OCI-LY7 (cell line): Measurements from ENCODE around the gene HOXC10. TPM values are rescaled to one million over a fixed set of nuclear protein-coding genes. Genes with fewer than 3 reads are reported as not detected.
A peak's percentile ranks its signal among the peaks of the same experiment; 100 is the strongest.

Source experiments
- BruUV-seq: library from RNA; stranded (reverse); fragments of 400-500 nt; replicated peaks from 2 replicates; lab custom pipeline; 2021; lab: Mats Ljungman, UMichigan
- CTCF ChIA-PET: fragments of 300-600 bp; sonication (Branson Sonifier 250); formaldehyde crosslinking; loops from one replicate; lab custom pipeline; 2022; ENCODE audit warnings: antibody characterized with exemption; ENCODE audit not compliant: unreplicated experiment; lab: Charles Lee
- POLR2A ChIA-PET: fragments of 300-600 bp; sonication (Branson Sonifier 250); formaldehyde crosslinking; loops from one replicate; lab custom pipeline; 2022; ENCODE audit warnings: antibody characterized with exemption; lab: Charles Lee
- DNase-seq: peaks from one replicate; pipeline ENCODE4 v3.0.0-alpha.2; 2015; ENCODE audit warnings: low spot score
- H2AFZ ChIP-seq: fragments of 200-600 bp; sonication (generic), shearing (Covaris generic); 2 replicates; pipeline ENCODE4 v1.6.1; 2014; ENCODE audit warnings: mild to moderate bottlenecking, antibody characterized with exemption, low read length, moderate library complexity
- H3K27ac ChIP-seq: fragments of 200-600 bp; sonication (generic); 2 replicates; pipeline ENCODE4 v1.5.1; 2014; ENCODE audit warnings: mixed run types, low read depth, mild to moderate bottlenecking, moderate library complexity, low read length, inconsistent platforms; ENCODE audit not compliant: poor library complexity, severe bottlenecking
- H3K36me3 ChIP-seq: fragments of 200-600 bp; sonication (generic); 2 replicates; pipeline ENCODE4 v1.6.1; 2014; ENCODE audit warnings: mild to moderate bottlenecking, antibody characterized with exemption, low read length, moderate library complexity, mixed read lengths; ENCODE audit not compliant: insufficient read depth
- H3K4me1 ChIP-seq: fragments of 200-600 bp; sonication (generic); 2 replicates; pipeline ENCODE4 v1.5.1; 2014; ENCODE audit warnings: mild to moderate bottlenecking, low read length; ENCODE audit not compliant: insufficient read depth, poor library complexity, severe bottlenecking
- H3K4me2 ChIP-seq: fragments of 200-600 bp; sonication (generic); 2 replicates; pipeline ENCODE4 v1.6.1; 2014; ENCODE audit warnings: mild to moderate bottlenecking, low read length
- H3K4me3 ChIP-seq: fragments of 200-600 bp; sonication (generic); 2 replicates; pipeline ENCODE4 v1.5.1; 2014; ENCODE audit warnings: mild to moderate bottlenecking, low read depth, low read length; ENCODE audit not compliant: poor library complexity, severe bottlenecking
- H3K79me2 ChIP-seq: fragments of 200-600 bp; sonication (generic); 2 replicates; pipeline ENCODE4 v1.6.1; 2016; ENCODE audit warnings: low read depth, mild to moderate bottlenecking, low read length, moderate library complexity, mixed read lengths; ENCODE audit not compliant: insufficient read depth
- H3K9me2 ChIP-seq: fragments of 200-600 bp; sonication (generic); 2 replicates; pipeline ENCODE4 v1.6.1; 2016; ENCODE audit warnings: mild to moderate bottlenecking, low read length, mixed read lengths; ENCODE audit not compliant: insufficient read depth
- H3K9me3 ChIP-seq: fragments of 200-600 bp; sonication (generic); 2 replicates; pipeline ENCODE4 v1.6.1; 2014; ENCODE audit warnings: mild to moderate bottlenecking, mixed run types, low read length, mixed read lengths
- H4K20me1 ChIP-seq: fragments of 200-600 bp; sonication (generic); 2 replicates; pipeline ENCODE4 v1.6.1; 2014; ENCODE audit warnings: mild to moderate bottlenecking, antibody characterized with exemption, low read length, moderate library complexity, mixed read lengths; ENCODE audit not compliant: insufficient read depth
- EZH2phosphoT487 ChIP-seq: fragments of 200-600 bp; sonication (generic); IDR thresholded peaks from 2 replicates; pipeline ENCODE4 v1.6.1; 2018; ENCODE audit warnings: low read depth, borderline replicate concordance, mild to moderate bottlenecking, mixed run types, antibody characterized with exemption, low read length, moderate library complexity, mixed read lengths
- intact Hi-C: fragments of 100-400 bp; cut with micrococcal nuclease; formaldehyde crosslinking; loops from one replicate; pipeline ENCODE4 v1.10.0; 2022; ENCODE audit not compliant: unreplicated experiment
- total RNA-seq, 2 experiments: library from RNA; depleted of rRNA in 1 of 2; stranded (reverse); fragments of >200 nt in 1 of 2; shearing (Covaris generic) in 1 of 2; gene quantifications; 2 replicates each; pipeline ENCODE4 v1.2.3, GENCODE V29; 2014 to 2022
- TF ChIP-seq, protein P1 (sequence below): fragments of 200-600 bp; sonication (generic); conservative IDR thresholded peaks from 2 replicates; pipeline ENCODE4 v1.5.1; 2014; ENCODE audit warnings: mild to moderate bottlenecking, antibody characterized with exemption, low read length, moderate library complexity, mixed read lengths

HOXC10 gene
- total RNA-seq, 2 experiments from 2014 or later: 0.25 to 0.28 TPM

DNA sequence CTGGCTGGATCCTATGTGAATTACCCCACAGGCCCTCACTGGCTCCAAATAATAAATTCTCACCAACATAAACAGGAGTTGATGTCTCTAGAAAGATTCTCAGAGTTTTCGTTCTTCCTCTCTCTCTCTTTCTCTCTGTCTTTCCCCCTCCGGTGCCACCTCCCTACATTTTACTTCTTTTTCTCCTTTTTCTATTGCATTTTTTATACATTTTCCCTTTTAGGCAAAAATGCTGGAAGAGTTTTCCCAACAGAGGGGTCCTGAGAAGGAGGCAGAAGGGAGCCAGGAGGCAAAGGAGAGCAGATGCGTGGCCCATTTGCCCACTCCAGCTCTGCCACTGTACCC, 42.5 kb downstream of the HOXC10 start:
- intact Hi-C loops: no loop called here
- no peak for TF ChIP-seq EZH2phosphoT487
- TF ChIP-seq, protein P1, sequence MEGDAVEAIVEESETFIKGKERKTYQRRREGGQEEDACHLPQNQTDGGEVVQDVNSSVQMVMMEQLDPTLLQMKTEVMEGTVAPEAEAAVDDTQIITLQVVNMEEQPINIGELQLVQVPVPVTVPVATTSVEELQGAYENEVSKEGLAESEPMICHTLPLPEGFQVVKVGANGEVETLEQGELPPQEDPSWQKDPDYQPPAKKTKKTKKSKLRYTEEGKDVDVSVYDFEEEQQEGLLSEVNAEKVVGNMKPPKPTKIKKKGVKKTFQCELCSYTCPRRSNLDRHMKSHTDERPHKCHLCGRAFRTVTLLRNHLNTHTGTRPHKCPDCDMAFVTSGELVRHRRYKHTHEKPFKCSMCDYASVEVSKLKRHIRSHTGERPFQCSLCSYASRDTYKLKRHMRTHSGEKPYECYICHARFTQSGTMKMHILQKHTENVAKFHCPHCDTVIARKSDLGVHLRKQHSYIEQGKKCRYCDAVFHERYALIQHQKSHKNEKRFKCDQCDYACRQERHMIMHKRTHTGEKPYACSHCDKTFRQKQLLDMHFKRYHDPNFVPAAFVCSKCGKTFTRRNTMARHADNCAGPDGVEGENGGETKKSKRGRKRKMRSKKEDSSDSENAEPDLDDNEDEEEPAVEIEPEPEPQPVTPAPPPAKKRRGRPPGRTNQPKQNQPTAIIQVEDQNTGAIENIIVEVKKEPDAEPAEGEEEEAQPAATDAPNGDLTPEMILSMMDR: no peak
- Histone ChIP-seq H3K9me3 (no peaks in the 10 kb centered on the region), H3K36me3 (no peaks in the 10 kb centered on the region), H3K4me3 (no peak overlapping the region), H3K4me1 (peaks cover 49% of the 10 kb centered on the region), H2AFZ (peak overlapping the region; percentile 51), H3K9me2 (no peaks in the 10 kb centered on the region), H3K79me2 (no peaks in the 10 kb centered on the region), H3K27ac (no peak overlapping the region), H4K20me1 (no peaks in the 10 kb centered on the region), H3K4me2 (peak overlapping the region; percentile 27; the same call in 1 of the 2 replicates)
- no TSS peak for BruUV-seq
- ChIA-PET CTCF (interaction anchor here (1.0 kb wide), 1 partner anchor 10 kb away, joined by 4 read pairs; no protein-coding TSS in a partner anchor), POLR2A (interaction anchor here (0.6 to 1.8 kb wide), 5 partner anchors 10 to 1372 kb away, joined by 3 to 6 read pairs (median 4); no protein-coding TSS in a partner anchor)
- no peak for DNase-seq

DNA sequence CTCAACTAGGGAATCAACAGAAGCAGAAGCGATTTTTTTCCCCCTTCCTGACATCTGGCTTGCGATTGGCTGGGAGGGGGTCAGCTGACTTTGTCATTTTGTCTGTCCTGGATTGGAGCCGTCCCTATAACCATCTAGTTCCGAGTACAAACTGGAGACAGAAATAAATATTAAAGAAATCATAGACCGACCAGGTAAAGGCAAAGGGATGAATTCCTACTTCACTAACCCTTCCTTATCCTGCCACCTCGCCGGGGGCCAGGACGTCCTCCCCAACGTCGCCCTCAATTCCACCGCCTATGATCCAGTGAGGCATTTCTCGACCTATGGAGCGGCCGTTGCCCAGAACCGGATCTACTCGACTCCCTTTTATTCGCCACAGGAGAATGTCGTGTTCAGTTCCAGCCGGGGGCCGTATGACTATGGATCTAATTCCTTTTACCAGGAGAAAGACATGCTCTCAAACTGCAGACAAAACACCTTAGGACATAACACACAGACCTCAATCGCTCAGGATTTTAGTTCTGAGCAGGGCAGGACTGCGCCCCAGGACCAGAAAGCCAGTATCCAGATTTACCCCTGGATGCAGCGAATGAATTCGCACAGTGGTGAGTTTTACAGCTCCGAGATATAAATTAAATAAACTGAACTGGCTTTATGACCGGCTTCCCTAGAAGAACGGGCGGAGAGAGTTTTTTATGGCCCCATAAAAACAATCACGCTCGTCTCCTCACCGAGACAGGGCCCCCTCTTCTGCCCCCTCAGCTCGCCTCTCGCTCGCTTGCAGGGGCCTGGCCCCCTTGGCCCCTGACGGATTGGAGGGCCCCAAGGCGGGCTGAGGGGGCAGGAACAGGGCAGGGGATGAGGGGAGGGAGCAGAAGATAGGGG, 43.6 kb downstream of the HOXC10 start, which contains the start of gene HOXC6:
Gene HOXC6 (plus strand): TSS at position 127 of the 888 bp plus-strand sequence. CDS start 82 bp downstream, at position 209.
- peaks cover 46% of the 10 kb centered on the region for H3K4me1 ChIP-seq
- H3K9me2 ChIP-seq: no peaks in the 10 kb centered on the region
- peak within 1 kb of the TSS; percentile 71 for H3K4me2 ChIP-seq
- CTCF ChIA-PET: no interaction called here
- POLR2A ChIA-PET: interaction anchor here (0.5 to 1.8 kb wide), 4 partner anchors 9 to 15 kb away, joined by 3 to 6 read pairs (median 5); no protein-coding TSS in a partner anchor
- H3K9me3 ChIP-seq: no peaks in the 10 kb centered on the region
- no peaks in the 10 kb centered on the region for H3K79me2 ChIP-seq
- intact Hi-C loops: no loop called here
- peak within 1 kb of the TSS; percentile 68 for H3K4me3 ChIP-seq
- BruUV-seq: TSS peak; percentile 91
- H4K20me1 ChIP-seq: no peaks in the 10 kb centered on the region
- H2AFZ ChIP-seq: peak within 1 kb of the TSS; percentile 51
- DNase-seq: peak; percentile 63
- no peak for TF ChIP-seq EZH2phosphoT487
- TF ChIP-seq, protein P1: no peak
- no peaks in the 10 kb centered on the region for H3K36me3 ChIP-seq
- H3K27ac ChIP-seq: no peak within 1 kb of the TSS
